ENCODE measurements around the gene TMC4. TPM values are rescaled to one million over a fixed set of nuclear protein-coding genes. Genes with fewer than 3 reads are reported as not detected.
"Not testable (repeated sequence)": the region's sequence is repeated elsewhere in the genome, so short reads cannot be mapped to it uniquely, and the experiment has no call there.

TMC4 gene
- total RNA-seq, 2 donors from 2014 or later, result 57.3 to 126 TPM

GRCh38 chr19:54209058-54209810, 36.3 kb upstream of the TMC4 start:
- H3K4me3 ChIP-seq, result no peak overlapping the region
- H3K4me1 ChIP-seq, result peaks cover 73% of the 10 kb centered on the region
- 57 to 58% methylated on average over 5 to 24 of the region's 24 CpGs for WGBS, 2 donors
- no peaks in the 10 kb centered on the region for H3K9me3 ChIP-seq
- intact Hi-C loops (cut with DNase I), result no loop called here
- ATAC-seq, result peak; percentile 13
- H3K27ac ChIP-seq, result peak overlapping the region; percentile 94 to 97 (median 96)
- no peak for TF ChIP-seq POLR2A (IDR thresholded peaks at IDR 0.05)
- TF ChIP-seq, protein P1, sequence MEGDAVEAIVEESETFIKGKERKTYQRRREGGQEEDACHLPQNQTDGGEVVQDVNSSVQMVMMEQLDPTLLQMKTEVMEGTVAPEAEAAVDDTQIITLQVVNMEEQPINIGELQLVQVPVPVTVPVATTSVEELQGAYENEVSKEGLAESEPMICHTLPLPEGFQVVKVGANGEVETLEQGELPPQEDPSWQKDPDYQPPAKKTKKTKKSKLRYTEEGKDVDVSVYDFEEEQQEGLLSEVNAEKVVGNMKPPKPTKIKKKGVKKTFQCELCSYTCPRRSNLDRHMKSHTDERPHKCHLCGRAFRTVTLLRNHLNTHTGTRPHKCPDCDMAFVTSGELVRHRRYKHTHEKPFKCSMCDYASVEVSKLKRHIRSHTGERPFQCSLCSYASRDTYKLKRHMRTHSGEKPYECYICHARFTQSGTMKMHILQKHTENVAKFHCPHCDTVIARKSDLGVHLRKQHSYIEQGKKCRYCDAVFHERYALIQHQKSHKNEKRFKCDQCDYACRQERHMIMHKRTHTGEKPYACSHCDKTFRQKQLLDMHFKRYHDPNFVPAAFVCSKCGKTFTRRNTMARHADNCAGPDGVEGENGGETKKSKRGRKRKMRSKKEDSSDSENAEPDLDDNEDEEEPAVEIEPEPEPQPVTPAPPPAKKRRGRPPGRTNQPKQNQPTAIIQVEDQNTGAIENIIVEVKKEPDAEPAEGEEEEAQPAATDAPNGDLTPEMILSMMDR (IDR thresholded peaks at IDR 0.05), result no peak
- peak in 2 of 4 donors; percentile 27 to 37 for DNase-seq
- H3K27me3 ChIP-seq, result no peaks in the 10 kb centered on the region
- H3K36me3 ChIP-seq (replicated peaks in 1 of 2; ENCODE audit: insufficient read depth in 1 of 2, low read depth in 2 of 2), result peaks cover 5 to 23% of the 10 kb centered on the region in 2 donors

- Histone ChIP-seq H3K27me3 (no peaks in the 10 kb centered on the region), H3K4me3 (no peak overlapping the region), H3K36me3 (replicated peaks in 1 of 2; ENCODE audit: insufficient read depth in 1 of 2, low read depth in 2 of 2) (peaks cover 5 to 23% of the 10 kb centered on the region in 2 donors), H3K27ac (peak overlapping the region; percentile 94 to 97 (median 96)), H3K9me3 (no peaks in the 10 kb centered on the region), H3K4me1 (peaks cover 78% of the 10 kb centered on the region)
- peak in 1 of 4 donors; percentile 36 for DNase-seq
- no peak for ATAC-seq
- intact Hi-C loops (cut with DNase I), result no loop called here
- no peak for TF ChIP-seq POLR2A (IDR thresholded peaks at IDR 0.05)
- TF ChIP-seq, protein P1 (IDR thresholded peaks at IDR 0.05), result no peak
- 71 to 77% methylated on average over 8 of the region's 8 CpGs for WGBS, 2 donors
Measured at GRCh38 chr19:54208784-54209057, 35.8 kb upstream of the TMC4 start.

- no peaks in the 10 kb centered on the region for H3K27me3 ChIP-seq
- TF ChIP-seq, protein P1 (IDR thresholded peaks at IDR 0.05), result no peak
- TF ChIP-seq POLR2A (IDR thresholded peaks at IDR 0.05), result peak; percentile 6 to 61 (median 47)
- H3K4me1 ChIP-seq, result peaks cover 83% of the 10 kb centered on the region
- no peak overlapping the region for H3K4me3 ChIP-seq
- intact Hi-C loops (cut with DNase I), result no loop called here
- ATAC-seq, result peak; percentile 46
- no peaks in the 10 kb centered on the region for H3K9me3 ChIP-seq
- H3K27ac ChIP-seq, result peak overlapping the region; percentile 94 to 97 (median 96)
- peak; percentile 69 to 94 (median 79) for DNase-seq
- WGBS, 2 donors, result 60 to 72% methylated on average over 12 to 17 of the region's 18 CpGs
- peaks cover 5 to 23% of the 10 kb centered on the region in 2 donors for H3K36me3 ChIP-seq (replicated peaks in 1 of 2; ENCODE audit: insufficient read depth in 1 of 2, low read depth in 2 of 2)
Measured at GRCh38 chr19:54207983-54208783, 35.2 kb upstream of the TMC4 start.

DNA sequence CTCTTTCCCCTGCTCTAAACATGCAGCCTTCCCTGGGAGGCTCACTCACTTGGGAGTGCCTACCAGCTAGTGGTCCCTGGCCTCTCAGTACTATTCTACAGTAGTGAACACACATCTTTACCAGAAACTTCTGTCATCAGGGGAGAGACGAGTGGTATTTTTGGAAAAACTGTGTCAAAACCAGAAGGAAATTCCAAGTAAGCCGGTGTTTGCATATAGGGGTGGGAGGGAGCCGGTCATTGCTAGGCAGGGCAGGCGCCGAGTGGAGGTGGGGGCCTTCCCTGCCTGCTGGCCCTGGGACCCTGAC, 34.7 kb upstream of the TMC4 start:
- Histone ChIP-seq H3K27ac (peak overlapping the region; percentile 94 to 97 (median 96)), H3K9me3 (no peaks in the 10 kb centered on the region), H3K27me3 (no peaks in the 10 kb centered on the region), H3K4me3 (no peak overlapping the region), H3K4me1 (peaks cover 89% of the 10 kb centered on the region), H3K36me3 (replicated peaks in 1 of 2; ENCODE audit: insufficient read depth in 1 of 2, low read depth in 2 of 2) (peaks cover 5 to 24% of the 10 kb centered on the region in 2 donors)
- intact Hi-C loops (cut with DNase I), result no loop called here
- no peak for TF ChIP-seq POLR2A (IDR thresholded peaks at IDR 0.05)
- TF ChIP-seq, protein P1 (IDR thresholded peaks at IDR 0.05), result no peak
- 70 to 73% methylated on average over 5 of the region's 5 CpGs for WGBS, 2 donors
- DNase-seq (no peak), ATAC-seq (no peak)

DNA sequence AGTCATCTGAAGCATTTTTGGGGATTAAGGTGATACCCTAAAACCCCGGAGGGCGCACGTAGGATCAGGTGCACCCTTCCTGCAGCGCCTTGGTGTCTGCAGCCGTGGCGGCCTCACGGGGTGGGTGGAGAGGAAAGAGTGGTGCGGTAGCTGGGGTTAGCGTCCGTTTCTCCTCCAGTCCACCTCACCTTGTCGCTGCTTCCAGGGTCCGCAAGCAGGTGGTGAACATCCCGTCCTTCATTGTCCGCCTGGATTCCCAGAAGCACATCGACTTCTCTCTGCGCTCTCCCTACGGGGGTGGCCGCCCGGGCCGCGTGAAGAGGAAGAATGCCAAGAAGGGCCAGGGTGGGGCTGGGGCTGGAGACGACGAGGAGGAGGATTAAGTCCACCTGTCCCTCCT, 34.2 kb upstream of the TMC4 start:
- H3K27me3 ChIP-seq; DNase-seq; intact Hi-C loops (cut with DNase I); H3K9me3 ChIP-seq; ATAC-seq; H3K4me3 ChIP-seq: not testable (repeated sequence)
- H3K36me3 ChIP-seq (replicated peaks in 1 of 2; ENCODE audit: insufficient read depth in 1 of 2, low read depth in 2 of 2), result peaks cover 5 to 28% of the 10 kb centered on the region in 2 donors
- WGBS, 2 donors, result 75 to 84% methylated on average over 23 of the region's 23 CpGs
- peaks cover 93% of the 10 kb centered on the region for H3K4me1 ChIP-seq
- peak overlapping the region; percentile 94 to 97 (median 96) for H3K27ac ChIP-seq

All from body of pancreas (tissue), 4 donors.